HEK293T (cell line): ENCODE results near the gene TP53.

Experiments
- BHLHE40 ChIP-seq: fragments of 450-650 bp; IDR thresholded peaks from 2 replicates; pipeline ENCODE4 v1.6.1; 2016; ENCODE audit warnings: mild to moderate bottlenecking, moderate library complexity, borderline replicate concordance
- CTBP1 ChIP-seq: fragments of 450-650 bp; IDR thresholded peaks from 2 replicates; pipeline ENCODE4 v1.6.1; 2016; ENCODE audit warnings: borderline replicate concordance
- ELF4 ChIP-seq: fragments of 450-650 bp; IDR thresholded peaks from 2 replicates; pipeline ENCODE4 v1.6.1; 2017; ENCODE audit warnings: antibody characterized with exemption
- FOXA1 ChIP-seq: fragments of 450-650 bp; IDR thresholded peaks from 2 replicates; pipeline ENCODE4 v1.6.1; 2016; ENCODE audit warnings: mild to moderate bottlenecking
- FOXK2 ChIP-seq: fragments of 450-650 bp; IDR thresholded peaks from 2 replicates; pipeline ENCODE4 v1.6.1; 2016; ENCODE audit warnings: mild to moderate bottlenecking
- FOXM1 ChIP-seq: fragments of 450-650 bp; IDR thresholded peaks from 2 replicates; pipeline ENCODE4 v1.6.1; 2017; ENCODE audit warnings: mild to moderate bottlenecking, borderline replicate concordance
- LEF1 ChIP-seq: fragments of 450-650 bp; IDR thresholded peaks from 2 replicates; pipeline ENCODE4 v1.6.1; 2017; ENCODE audit warnings: mild to moderate bottlenecking, borderline replicate concordance
- NFRKB ChIP-seq: fragments of 450-650 bp; IDR thresholded peaks from 2 replicates; pipeline ENCODE4 v1.6.1; 2016; ENCODE audit warnings: mild to moderate bottlenecking, moderate library complexity
- SP1 ChIP-seq: fragments of 450-650 bp; IDR thresholded peaks from 2 replicates; pipeline ENCODE4 v1.6.1; 2017
- SUZ12 ChIP-seq: fragments of 450-650 bp; IDR thresholded peaks from 2 replicates; pipeline ENCODE4 v1.6.1; 2016; ENCODE audit warnings: mild to moderate bottlenecking
- TARDBP ChIP-seq: fragments of 450-650 bp; IDR thresholded peaks from 2 replicates; pipeline ENCODE4 v1.6.1; 2016
- ZNF384 ChIP-seq: fragments of 450-650 bp; IDR thresholded peaks from 2 replicates; pipeline ENCODE4 v1.6.1; 2016
- TF ChIP-seq, protein P1 (sequence below): fragments of 450-650 bp; IDR thresholded peaks from 2 replicates; pipeline ENCODE4 v1.6.1; 2016

DNA sequence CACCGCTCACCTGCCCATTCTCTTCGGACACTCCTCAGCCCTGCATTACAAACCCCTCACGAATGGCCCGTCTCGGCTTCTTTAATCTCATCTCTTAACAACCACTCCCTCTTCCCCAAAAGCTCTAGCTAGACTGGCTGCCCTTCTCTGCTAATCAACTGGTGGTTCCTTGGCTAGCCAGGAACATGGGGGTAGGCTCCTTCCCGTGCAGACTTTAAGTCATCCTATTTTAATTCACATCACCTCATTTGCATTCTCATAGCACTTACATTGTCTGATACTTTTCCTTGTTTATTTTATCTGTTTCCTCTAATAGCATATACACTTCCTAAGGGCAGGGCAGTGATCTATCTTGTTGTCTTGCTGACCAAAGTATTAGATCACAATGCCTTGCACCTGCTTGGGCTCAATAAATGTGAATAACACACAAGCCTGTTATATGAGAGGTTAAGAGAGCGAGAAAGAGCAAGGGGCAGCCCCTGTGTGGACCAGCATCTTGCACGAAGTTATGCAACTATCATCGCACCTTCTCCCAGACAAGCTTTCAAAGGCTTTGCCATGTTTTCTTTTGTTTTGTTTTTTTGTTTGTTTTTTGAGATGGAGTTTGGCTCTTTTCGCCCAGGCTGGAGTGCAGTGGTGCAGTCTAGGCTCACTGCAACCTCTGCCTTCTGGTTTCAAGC, 9.8 kb downstream of the TP53 start:
- no peak for TF ChIP-seq SUZ12
- TF ChIP-seq LEF1, result no peak
- no peak for TF ChIP-seq ZNF384
- no peak for TF ChIP-seq SP1
- TF ChIP-seq BHLHE40, result no peak
- no peak for TF ChIP-seq FOXM1
- TF ChIP-seq, protein P1, sequence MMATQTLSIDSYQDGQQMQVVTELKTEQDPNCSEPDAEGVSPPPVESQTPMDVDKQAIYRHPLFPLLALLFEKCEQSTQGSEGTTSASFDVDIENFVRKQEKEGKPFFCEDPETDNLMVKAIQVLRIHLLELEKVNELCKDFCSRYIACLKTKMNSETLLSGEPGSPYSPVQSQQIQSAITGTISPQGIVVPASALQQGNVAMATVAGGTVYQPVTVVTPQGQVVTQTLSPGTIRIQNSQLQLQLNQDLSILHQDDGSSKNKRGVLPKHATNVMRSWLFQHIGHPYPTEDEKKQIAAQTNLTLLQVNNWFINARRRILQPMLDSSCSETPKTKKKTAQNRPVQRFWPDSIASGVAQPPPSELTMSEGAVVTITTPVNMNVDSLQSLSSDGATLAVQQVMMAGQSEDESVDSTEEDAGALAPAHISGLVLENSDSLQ, result no peak
- no peak for TF ChIP-seq TARDBP
- TF ChIP-seq FOXA1, result no peak
- TF ChIP-seq FOXK2, result no peak
- TF ChIP-seq NFRKB, result no peak
- no peak for TF ChIP-seq ELF4
- no peak for TF ChIP-seq CTBP1
